C4-2B (cell line): Measurements from ENCODE around the gene C13orf46.

Experiments used
- H3K27ac ChIP-seq: fragments of 450-650 bp; 2 replicates; pipeline ENCODE4 v1.5.1; 2017
- CTCF ChIP-seq: fragments of 450-650 bp; conservative IDR thresholded peaks from 2 replicates; pipeline ENCODE4 v1.5.1; 2017; ENCODE audit warnings: mild to moderate bottlenecking
- ZFX ChIP-seq: fragments of 450-650 bp; IDR thresholded peaks from 2 replicates; pipeline ENCODE4 v1.6.1; 2017

Gene C13orf46

DNA sequence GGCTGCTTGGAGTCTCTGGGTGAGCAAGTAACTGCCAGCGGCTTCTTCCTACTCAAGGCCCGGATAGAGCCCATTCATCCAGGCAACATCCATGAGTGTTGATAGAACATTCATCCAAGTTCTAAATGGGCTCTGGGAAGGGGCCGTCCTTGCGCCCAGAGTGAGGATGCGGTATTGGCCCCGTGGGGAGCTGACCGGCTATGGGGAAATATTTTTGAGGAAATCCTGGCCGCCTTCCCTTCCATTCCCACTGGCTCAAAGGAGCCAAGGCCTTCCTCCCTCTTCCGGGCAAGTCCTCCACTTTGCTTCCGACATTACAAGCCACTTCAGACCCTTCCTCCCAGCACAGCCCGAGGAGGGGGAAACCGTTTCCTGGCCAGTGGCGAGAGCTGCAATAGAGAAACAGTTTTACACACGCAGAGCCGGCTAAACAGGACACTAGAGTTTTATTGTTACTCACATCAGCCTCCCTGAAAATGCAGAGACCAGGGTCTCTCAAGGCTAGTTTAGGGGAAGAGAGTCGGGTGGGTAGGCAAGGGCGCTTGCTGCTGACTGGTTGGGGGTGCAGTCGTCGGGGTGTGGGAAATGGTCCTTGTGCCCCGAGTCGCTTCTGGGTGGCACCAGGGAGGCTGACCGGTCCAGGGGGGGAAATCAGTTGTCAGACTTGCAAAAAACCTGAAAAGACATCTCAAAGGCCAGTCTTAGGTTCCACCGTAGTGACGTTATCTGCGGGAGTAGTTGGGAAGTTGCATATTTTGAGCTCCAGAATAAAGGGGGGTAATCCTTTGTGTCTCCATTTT is 37.5 kb downstream of the C13orf46 start:
- TF ChIP-seq CTCF = no peak
- TF ChIP-seq ZFX = no peak
- no peak overlapping the region for H3K27ac ChIP-seq

GRCh38 chr13:113935001-113935844 is 38.7 kb downstream of the C13orf46 start:
- TF ChIP-seq CTCF (no peak), ZFX (no peak)
- no peak overlapping the region for H3K27ac ChIP-seq

DNA sequence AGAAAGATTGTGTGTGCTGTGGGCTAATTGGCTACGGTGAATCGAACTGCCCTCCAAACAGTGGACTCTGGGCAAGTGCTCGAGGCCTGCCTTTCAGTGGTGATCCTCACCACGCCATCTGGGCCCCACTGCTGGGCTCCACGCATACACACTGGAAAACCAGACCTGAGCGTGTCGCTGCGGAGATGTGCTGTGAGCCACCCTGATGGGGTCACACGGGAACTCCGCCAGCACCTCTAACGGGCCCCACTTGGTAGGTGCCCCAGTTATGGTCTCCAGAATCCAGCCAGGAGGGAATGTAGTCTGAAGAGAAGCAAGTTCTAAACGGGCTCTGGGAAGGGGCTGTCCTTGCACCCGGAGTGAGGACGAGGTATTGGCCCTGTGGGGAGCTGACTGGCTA is 39.3 kb downstream of the C13orf46 start:
- H3K27ac ChIP-seq = no peak overlapping the region
- TF ChIP-seq ZFX (no peak), CTCF (no peak)

GRCh38 chr13:113933901-113934300 is 40.0 kb downstream of the C13orf46 start:
- no peak for TF ChIP-seq CTCF
- no peak for TF ChIP-seq ZFX
- no peak overlapping the region for H3K27ac ChIP-seq

DNA sequence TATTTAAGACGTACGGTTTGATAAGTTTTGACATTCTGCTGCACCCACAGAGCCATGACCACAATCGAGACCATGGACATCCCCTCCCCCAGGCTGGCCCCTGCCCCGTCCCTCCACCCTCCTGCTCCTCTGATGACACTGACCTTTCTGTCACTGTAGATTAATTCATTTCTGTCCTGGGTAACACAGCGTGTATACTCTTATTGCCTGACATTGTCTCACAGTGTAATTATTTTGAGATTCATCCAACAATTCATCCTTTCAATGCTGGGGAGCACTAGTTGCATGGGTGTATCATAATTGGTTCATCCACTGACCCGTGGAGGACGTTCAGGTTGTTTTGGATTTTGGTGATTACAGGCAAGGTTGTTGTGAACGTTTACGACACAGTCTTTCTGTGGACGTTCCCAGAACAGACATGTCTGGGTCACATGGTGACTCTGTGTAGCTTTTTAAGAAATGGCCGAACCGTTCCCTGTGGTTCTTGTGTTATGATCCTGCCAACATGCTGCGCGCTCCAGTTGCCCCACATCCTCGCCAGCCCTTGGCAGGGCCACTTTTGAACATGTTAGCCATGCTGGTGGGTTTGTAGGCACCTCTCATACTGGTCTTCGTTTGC is 41.9 kb downstream of the C13orf46 start:
- H3K27ac ChIP-seq = no peak overlapping the region
- TF ChIP-seq ZFX (no peak), CTCF (no peak)

- no peak for TF ChIP-seq ZFX
- TF ChIP-seq CTCF = no peak
- H3K27ac ChIP-seq = no peak overlapping the region
Measured at GRCh38 chr13:113930671-113931637, 42.9 kb downstream of the C13orf46 start.
